ENCODE results near the gene C3. TPM values are rescaled to one million over a fixed set of nuclear protein-coding genes. Genes with fewer than 3 reads are reported as not detected.

C3 gene
- total and polyA plus RNA-seq, 2 of the 13 experiments (the other 11 are each of a cell fraction or from before 2014, with no cell fraction given), result 1,455 to 6,272 TPM

DNA sequence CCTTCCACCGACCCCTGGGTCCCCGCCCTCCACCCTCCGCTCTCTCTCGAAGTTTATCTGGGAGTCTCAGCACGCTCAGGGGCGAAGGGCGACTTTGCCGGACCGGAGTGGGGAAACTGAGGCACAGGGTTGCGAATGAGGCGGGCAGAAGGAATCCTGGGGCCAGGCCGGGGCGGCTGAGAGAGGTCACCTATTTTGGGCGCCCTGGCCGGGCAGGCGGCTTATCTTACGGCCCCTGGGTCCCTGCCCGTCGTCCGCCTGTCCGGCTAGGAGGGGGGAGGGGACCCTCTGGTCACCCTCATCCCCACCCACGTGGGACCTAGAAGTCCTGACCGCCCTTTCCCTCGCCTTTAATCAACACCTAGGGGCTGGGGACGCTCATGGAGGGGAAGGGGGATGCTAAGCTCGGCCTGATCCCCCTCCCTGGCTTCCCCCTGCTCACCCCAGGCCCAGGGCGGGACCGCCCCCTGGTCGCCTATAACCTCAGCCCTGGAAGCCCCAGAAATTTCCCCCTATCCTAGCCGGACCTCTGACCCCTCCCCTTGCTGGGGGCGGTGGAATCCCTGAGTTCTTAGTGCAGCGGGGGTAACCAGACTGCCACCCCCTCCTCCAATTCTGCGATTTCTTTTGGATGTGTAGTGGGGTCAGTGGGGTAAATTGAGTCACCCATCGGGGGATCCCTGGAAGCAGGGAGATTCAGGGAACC lies 19.6 kb upstream of the C3 start (continued):
- TF ChIP-seq, protein P1, sequence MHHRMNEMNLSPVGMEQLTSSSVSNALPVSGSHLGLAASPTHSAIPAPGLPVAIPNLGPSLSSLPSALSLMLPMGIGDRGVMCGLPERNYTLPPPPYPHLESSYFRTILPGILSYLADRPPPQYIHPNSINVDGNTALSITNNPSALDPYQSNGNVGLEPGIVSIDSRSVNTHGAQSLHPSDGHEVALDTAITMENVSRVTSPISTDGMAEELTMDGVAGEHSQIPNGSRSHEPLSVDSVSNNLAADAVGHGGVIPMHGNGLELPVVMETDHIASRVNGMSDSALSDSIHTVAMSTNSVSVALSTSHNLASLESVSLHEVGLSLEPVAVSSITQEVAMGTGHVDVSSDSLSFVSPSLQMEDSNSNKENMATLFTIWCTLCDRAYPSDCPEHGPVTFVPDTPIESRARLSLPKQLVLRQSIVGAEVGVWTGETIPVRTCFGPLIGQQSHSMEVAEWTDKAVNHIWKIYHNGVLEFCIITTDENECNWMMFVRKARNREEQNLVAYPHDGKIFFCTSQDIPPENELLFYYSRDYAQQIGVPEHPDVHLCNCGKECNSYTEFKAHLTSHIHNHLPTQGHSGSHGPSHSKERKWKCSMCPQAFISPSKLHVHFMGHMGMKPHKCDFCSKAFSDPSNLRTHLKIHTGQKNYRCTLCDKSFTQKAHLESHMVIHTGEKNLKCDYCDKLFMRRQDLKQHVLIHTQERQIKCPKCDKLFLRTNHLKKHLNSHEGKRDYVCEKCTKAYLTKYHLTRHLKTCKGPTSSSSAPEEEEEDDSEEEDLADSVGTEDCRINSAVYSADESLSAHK (CRISPR knock-in tag; IDR thresholded peaks at IDR 0.05; ENCODE audit: borderline replicate concordance), result no peak
- no peak for TF ChIP-seq POLR2A (IDR thresholded peaks at IDR 0.05; ENCODE audit: insufficient read depth in 1 of 2, low read depth in 2 of 2, low read length in 2 of 2)
- no peak for TF ChIP-seq ZSCAN20 (CRISPR knock-in tag; IDR thresholded peaks at IDR 0.05; ENCODE audit: borderline replicate concordance)
- peak; percentile 11; the same call in 1 of the 2 replicates for TF ChIP-seq AHR (CRISPR knock-in tag; IDR thresholded peaks at IDR 0.05)
- no peak for TF ChIP-seq ZNF10 (CRISPR knock-in tag; IDR thresholded peaks at IDR 0.05; ENCODE audit: borderline replicate concordance, low read depth)
- TF ChIP-seq, protein P2, sequence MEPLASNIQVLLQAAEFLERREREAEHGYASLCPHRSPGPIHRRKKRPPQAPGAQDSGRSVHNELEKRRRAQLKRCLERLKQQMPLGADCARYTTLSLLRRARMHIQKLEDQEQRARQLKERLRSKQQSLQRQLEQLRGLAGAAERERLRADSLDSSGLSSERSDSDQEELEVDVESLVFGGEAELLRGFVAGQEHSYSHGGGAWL (CRISPR knock-in tag; IDR thresholded peaks at IDR 0.05), result peak; percentile 38; the same call in 1 of the 2 replicates
- no peak for TF ChIP-seq GPN1 (CRISPR knock-in tag; IDR thresholded peaks at IDR 0.05; ENCODE audit: borderline replicate concordance)
- TF ChIP-seq, protein P3, sequence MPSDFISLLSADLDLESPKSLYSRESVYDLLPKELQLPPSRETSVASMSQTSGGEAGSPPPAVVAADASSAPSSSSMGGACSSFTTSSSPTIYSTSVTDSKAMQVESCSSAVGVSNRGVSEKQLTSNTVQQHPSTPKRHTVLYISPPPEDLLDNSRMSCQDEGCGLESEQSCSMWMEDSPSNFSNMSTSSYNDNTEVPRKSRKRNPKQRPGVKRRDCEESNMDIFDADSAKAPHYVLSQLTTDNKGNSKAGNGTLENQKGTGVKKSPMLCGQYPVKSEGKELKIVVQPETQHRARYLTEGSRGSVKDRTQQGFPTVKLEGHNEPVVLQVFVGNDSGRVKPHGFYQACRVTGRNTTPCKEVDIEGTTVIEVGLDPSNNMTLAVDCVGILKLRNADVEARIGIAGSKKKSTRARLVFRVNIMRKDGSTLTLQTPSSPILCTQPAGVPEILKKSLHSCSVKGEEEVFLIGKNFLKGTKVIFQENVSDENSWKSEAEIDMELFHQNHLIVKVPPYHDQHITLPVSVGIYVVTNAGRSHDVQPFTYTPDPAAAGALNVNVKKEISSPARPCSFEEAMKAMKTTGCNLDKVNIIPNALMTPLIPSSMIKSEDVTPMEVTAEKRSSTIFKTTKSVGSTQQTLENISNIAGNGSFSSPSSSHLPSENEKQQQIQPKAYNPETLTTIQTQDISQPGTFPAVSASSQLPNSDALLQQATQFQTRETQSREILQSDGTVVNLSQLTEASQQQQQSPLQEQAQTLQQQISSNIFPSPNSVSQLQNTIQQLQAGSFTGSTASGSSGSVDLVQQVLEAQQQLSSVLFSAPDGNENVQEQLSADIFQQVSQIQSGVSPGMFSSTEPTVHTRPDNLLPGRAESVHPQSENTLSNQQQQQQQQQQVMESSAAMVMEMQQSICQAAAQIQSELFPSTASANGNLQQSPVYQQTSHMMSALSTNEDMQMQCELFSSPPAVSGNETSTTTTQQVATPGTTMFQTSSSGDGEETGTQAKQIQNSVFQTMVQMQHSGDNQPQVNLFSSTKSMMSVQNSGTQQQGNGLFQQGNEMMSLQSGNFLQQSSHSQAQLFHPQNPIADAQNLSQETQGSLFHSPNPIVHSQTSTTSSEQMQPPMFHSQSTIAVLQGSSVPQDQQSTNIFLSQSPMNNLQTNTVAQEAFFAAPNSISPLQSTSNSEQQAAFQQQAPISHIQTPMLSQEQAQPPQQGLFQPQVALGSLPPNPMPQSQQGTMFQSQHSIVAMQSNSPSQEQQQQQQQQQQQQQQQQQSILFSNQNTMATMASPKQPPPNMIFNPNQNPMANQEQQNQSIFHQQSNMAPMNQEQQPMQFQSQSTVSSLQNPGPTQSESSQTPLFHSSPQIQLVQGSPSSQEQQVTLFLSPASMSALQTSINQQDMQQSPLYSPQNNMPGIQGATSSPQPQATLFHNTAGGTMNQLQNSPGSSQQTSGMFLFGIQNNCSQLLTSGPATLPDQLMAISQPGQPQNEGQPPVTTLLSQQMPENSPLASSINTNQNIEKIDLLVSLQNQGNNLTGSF (CRISPR knock-in tag; IDR thresholded peaks at IDR 0.05), result no peak
- no peak for TF ChIP-seq GTF2F1 (IDR thresholded peaks at IDR 0.05; ENCODE audit: low read length)
- TF ChIP-seq SPEN (CRISPR knock-in tag; IDR thresholded peaks at IDR 0.05; ENCODE audit: low read depth), result no peak
- TF ChIP-seq LCORL (IDR thresholded peaks at IDR 0.05), result no peak
- no peak for TF ChIP-seq LCORL (CRISPR knock-in tag; IDR thresholded peaks at IDR 0.05)
- no peak for TF ChIP-seq TOE1 (CRISPR knock-in tag; IDR thresholded peaks at IDR 0.05)
- no peak for TF ChIP-seq MEF2D (CRISPR knock-in tag; IDR thresholded peaks at IDR 0.05)
- no peak for TF ChIP-seq SRSF9 (IDR thresholded peaks at IDR 0.05; ENCODE audit: borderline replicate concordance, insufficient read depth, low read depth, low read length, poor library complexity, severe bottlenecking)
- 0 out of 2 replicates have a peak, but pooled peaks have one; percentile 28 for TF ChIP-seq ZNF281 (CRISPR knock-in tag; IDR thresholded peaks at IDR 0.05; ENCODE audit: borderline replicate concordance)
- no peak for TF ChIP-seq ZNF569 (CRISPR knock-in tag; IDR thresholded peaks at IDR 0.05; ENCODE audit: borderline replicate concordance)
- TF ChIP-seq MIER2 (CRISPR knock-in tag; IDR thresholded peaks at IDR 0.05), result no peak
- 0 out of 2 replicates have a peak, but pooled peaks have one; percentile 65 for TF ChIP-seq NCOA1 (CRISPR knock-in tag; IDR thresholded peaks at IDR 0.05)
- peak; percentile 61 for TF ChIP-seq SAP130 (CRISPR knock-in tag; IDR thresholded peaks at IDR 0.05; ENCODE audit: low read depth)
